C4-2B (cell line): ENCODE measurements around the gene TBC1D2.

Experiments used
- ZFX ChIP-seq: fragments of 450-650 bp; IDR thresholded peaks from 2 replicates; pipeline ENCODE4 v1.6.1; 2017
- TF ChIP-seq, protein P1 (sequence below): fragments of 450-650 bp; conservative IDR thresholded peaks from 2 replicates; pipeline ENCODE4 v1.5.1; 2017; ENCODE audit warnings: mild to moderate bottlenecking

DNA sequence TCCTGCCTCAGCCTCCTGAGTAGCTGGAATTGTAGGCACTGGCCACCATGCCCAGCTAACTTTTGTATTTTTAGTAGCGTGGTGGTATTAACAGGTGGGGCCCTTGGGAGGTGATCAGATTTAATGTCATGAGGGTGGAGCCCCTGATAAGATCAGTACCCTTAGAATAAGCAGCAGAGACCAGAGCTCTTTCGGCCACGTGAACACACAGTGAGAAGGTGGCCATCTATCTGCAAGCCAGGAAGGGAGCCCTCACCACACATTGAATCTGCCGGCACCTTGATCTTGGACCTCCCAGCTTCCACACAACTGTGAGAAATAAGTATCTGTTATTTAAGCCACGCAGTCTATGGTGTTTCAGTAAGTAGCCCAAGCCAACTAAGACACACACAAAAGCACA is 22.5 kb downstream of the TBC1D2 start:
- TF ChIP-seq, protein P1, sequence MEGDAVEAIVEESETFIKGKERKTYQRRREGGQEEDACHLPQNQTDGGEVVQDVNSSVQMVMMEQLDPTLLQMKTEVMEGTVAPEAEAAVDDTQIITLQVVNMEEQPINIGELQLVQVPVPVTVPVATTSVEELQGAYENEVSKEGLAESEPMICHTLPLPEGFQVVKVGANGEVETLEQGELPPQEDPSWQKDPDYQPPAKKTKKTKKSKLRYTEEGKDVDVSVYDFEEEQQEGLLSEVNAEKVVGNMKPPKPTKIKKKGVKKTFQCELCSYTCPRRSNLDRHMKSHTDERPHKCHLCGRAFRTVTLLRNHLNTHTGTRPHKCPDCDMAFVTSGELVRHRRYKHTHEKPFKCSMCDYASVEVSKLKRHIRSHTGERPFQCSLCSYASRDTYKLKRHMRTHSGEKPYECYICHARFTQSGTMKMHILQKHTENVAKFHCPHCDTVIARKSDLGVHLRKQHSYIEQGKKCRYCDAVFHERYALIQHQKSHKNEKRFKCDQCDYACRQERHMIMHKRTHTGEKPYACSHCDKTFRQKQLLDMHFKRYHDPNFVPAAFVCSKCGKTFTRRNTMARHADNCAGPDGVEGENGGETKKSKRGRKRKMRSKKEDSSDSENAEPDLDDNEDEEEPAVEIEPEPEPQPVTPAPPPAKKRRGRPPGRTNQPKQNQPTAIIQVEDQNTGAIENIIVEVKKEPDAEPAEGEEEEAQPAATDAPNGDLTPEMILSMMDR, result no peak
- no peak for TF ChIP-seq ZFX
